Parathyroid adenoma (tissue), 2 donors: ENCODE results near the gene APLP1.

Source experiments
- H2AFZ ChIP-seq: fragments of 300-600 bp; sonication (generic); one replicate; pipeline ENCODE4 v1.7.0; 2017; ENCODE audit warnings: antibody characterized with exemption, mild to moderate bottlenecking
- H3K27ac ChIP-seq: fragments of 300-600 bp; sonication (generic); one replicate; pipeline ENCODE4 v1.7.0; 2017
- H3K27me3 ChIP-seq: fragments of 300-600 bp; sonication (generic); one replicate; pipeline ENCODE4 v1.7.0; 2017; ENCODE audit warnings: low read length; ENCODE audit not compliant: control insufficient read depth, insufficient read depth
- H3K36me3 ChIP-seq: fragments of 300-600 bp; sonication (generic); one replicate; pipeline ENCODE4 v1.7.0; 2017; ENCODE audit warnings: low read length; ENCODE audit not compliant: control insufficient read depth, insufficient read depth
- H3K4me1 ChIP-seq: fragments of 300-600 bp; sonication (generic); one replicate; pipeline ENCODE4 v1.7.0; 2017; ENCODE audit warnings: control low read depth
- H3K4me2 ChIP-seq: fragments of 300-600 bp; sonication (generic); one replicate; pipeline ENCODE4 v1.7.0; 2017; ENCODE audit warnings: low read length
- H3K4me3 ChIP-seq: fragments of 300-600 bp; sonication (generic); one replicate; pipeline ENCODE4 v1.7.0; 2017; ENCODE audit warnings: low read depth, low read length
- H3K79me2 ChIP-seq: fragments of 300-600 bp; sonication (generic); one replicate; pipeline ENCODE4 v1.7.0; 2017; ENCODE audit warnings: control low read depth
- H3K9ac ChIP-seq: fragments of 300-600 bp; sonication (generic); one replicate; pipeline ENCODE4 v1.7.0; 2017; ENCODE audit warnings: mild to moderate bottlenecking
- H3K9me3 ChIP-seq: fragments of 300-600 bp; sonication (generic); one replicate; pipeline ENCODE4 v1.7.0; 2017; ENCODE audit warnings: low read length; ENCODE audit not compliant: control insufficient read depth
- TF ChIP-seq, protein P1 (sequence below): fragments of 300-600 bp; sonication (generic); IDR thresholded peaks from one replicate; pipeline ENCODE4 v1.7.0; 2017; ENCODE audit warnings: antibody characterized with exemption, mild to moderate bottlenecking
- donor health status: primary hyperparathyroidism.

Gene APLP1

GRCh38 chr19:35871611-35872010, 3.2 kb downstream of the APLP1 start:
- H2AFZ ChIP-seq: no peak overlapping the region
- no peaks in the 10 kb centered on the region for H3K27me3 ChIP-seq
- H3K9ac ChIP-seq: no peak overlapping the region
- peaks cover 4% of the 10 kb centered on the region for H3K79me2 ChIP-seq
- H3K36me3 ChIP-seq: no peaks in the 10 kb centered on the region
- H3K4me3 ChIP-seq: no peak overlapping the region
- no peak overlapping the region for H3K4me2 ChIP-seq
- no peaks in the 10 kb centered on the region for H3K9me3 ChIP-seq
- H3K27ac ChIP-seq: no peak overlapping the region
- TF ChIP-seq, protein P1, sequence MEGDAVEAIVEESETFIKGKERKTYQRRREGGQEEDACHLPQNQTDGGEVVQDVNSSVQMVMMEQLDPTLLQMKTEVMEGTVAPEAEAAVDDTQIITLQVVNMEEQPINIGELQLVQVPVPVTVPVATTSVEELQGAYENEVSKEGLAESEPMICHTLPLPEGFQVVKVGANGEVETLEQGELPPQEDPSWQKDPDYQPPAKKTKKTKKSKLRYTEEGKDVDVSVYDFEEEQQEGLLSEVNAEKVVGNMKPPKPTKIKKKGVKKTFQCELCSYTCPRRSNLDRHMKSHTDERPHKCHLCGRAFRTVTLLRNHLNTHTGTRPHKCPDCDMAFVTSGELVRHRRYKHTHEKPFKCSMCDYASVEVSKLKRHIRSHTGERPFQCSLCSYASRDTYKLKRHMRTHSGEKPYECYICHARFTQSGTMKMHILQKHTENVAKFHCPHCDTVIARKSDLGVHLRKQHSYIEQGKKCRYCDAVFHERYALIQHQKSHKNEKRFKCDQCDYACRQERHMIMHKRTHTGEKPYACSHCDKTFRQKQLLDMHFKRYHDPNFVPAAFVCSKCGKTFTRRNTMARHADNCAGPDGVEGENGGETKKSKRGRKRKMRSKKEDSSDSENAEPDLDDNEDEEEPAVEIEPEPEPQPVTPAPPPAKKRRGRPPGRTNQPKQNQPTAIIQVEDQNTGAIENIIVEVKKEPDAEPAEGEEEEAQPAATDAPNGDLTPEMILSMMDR: no peak
- peaks cover 11% of the 10 kb centered on the region for H3K4me1 ChIP-seq

- Histone ChIP-seq H3K27ac (no peak overlapping the region), H3K4me1 (peaks cover 11% of the 10 kb centered on the region), H3K36me3 (no peaks in the 10 kb centered on the region), H3K4me2 (no peak overlapping the region), H3K27me3 (no peaks in the 10 kb centered on the region), H2AFZ (no peak overlapping the region), H3K79me2 (peaks cover 4% of the 10 kb centered on the region), H3K9ac (no peak overlapping the region), H3K9me3 (no peaks in the 10 kb centered on the region), H3K4me3 (no peak overlapping the region)
- TF ChIP-seq, protein P1: no peak
These were observed 3.8 kb downstream of the APLP1 start for GRCh38 chr19:35872180-35872579.

DNA sequence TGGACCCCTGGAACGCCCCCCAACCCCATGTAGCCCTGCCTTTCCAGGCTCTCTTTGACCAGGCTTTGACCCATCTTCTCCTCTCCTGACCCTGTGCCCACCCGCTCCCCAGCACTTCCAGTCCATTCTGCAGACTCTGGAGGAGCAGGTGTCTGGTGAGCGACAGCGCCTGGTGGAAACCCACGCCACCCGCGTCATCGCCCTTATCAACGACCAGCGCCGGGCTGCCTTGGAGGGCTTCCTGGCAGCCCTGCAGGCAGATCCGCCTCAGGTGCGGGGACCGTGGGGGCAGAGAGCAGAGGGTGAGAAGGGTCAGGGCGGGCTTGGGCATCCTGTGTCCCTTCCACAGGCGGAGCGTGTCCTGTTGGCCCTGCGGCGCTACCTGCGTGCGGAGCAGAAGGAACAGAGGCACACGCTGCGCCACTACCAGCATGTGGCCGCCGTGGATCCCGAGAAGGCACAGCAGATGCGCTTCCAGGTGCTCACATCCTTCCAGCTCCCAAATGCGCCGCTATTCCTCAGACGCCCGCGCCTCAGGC, 6.1 kb downstream of the APLP1 start:
- Histone ChIP-seq H3K9ac (no peak overlapping the region), H3K27ac (no peak overlapping the region), H3K4me1 (peaks cover 6% of the 10 kb centered on the region), H3K36me3 (no peaks in the 10 kb centered on the region), H3K79me2 (peaks cover 4% of the 10 kb centered on the region), H3K27me3 (no peaks in the 10 kb centered on the region), H3K4me3 (no peak overlapping the region), H2AFZ (no peak overlapping the region), H3K4me2 (no peak overlapping the region), H3K9me3 (no peaks in the 10 kb centered on the region)
- TF ChIP-seq, protein P1: no peak

- TF ChIP-seq, protein P1: no peak
- Histone ChIP-seq H2AFZ (no peak overlapping the region), H3K27ac (no peak overlapping the region), H3K4me3 (no peak overlapping the region), H3K79me2 (no peaks in the 10 kb centered on the region), H3K4me1 (no peaks in the 10 kb centered on the region), H3K27me3 (no peaks in the 10 kb centered on the region), H3K4me2 (no peak overlapping the region), H3K9ac (no peak overlapping the region), H3K9me3 (no peaks in the 10 kb centered on the region), H3K36me3 (no peaks in the 10 kb centered on the region)
These were observed 10.7 kb downstream of the APLP1 start for GRCh38 chr19:35879068-35879467.

- Histone ChIP-seq H3K27ac (no peak overlapping the region), H2AFZ (no peak overlapping the region), H3K9ac (no peak overlapping the region), H3K9me3 (no peaks in the 10 kb centered on the region), H3K4me2 (no peak overlapping the region), H3K79me2 (no peaks in the 10 kb centered on the region), H3K36me3 (no peaks in the 10 kb centered on the region), H3K4me3 (peak overlapping the region; percentile 4), H3K27me3 (no peaks in the 10 kb centered on the region), H3K4me1 (no peaks in the 10 kb centered on the region)
- TF ChIP-seq, protein P1: no peak
These were observed 11.5 kb downstream of the APLP1 start for GRCh38 chr19:35879770-35880317.
